Mammary epithelial cell (primary cell): ENCODE data around the gene MAD1L1.

Experiments
- CTCF ChIP-seq, 2 donors: IDR thresholded peaks in 1 of 2; conservative IDR thresholded peaks in 1 of 2; 2 replicates each; pipeline ENCODE4 v1.5.1; 2011 to 2012; ENCODE audit warnings: inconsistent platforms in 2 of 2, low read length in 2 of 2, mild to moderate bottlenecking in 2 of 2, control low read depth in 1 of 2, low read depth in 1 of 2; ENCODE audit not compliant: insufficient read depth in 1 of 2; ENCODE audit errors: extremely low read depth in 1 of 2
- EZH2 ChIP-seq: IDR thresholded peaks from 2 replicates; pipeline ENCODE4 v1.6.1; 2012; ENCODE audit warnings: low read length, inconsistent platforms, borderline replicate concordance

GRCh38 chr7:2053395-2053794 lies 179.3 kb downstream of the MAD1L1 start:
- TF ChIP-seq CTCF (conservative IDR thresholded peaks at IDR 0.05 in 1 of 2, IDR thresholded peaks at IDR 0.05 in 1 of 2; ENCODE audit: extremely low read depth in 1 of 2, insufficient read depth in 1 of 2, low read depth in 1 of 2, low read length in 2 of 2), result no peak
- no peak for TF ChIP-seq EZH2
